ENCODE measurements around the gene GSDME. TPM values are rescaled to one million over a fixed set of nuclear protein-coding genes. Genes with fewer than 3 reads are reported as not detected.

GSDME gene
- polyA plus RNA-seq, 2 of the 4 experiments (the other 2 are of a cell fraction), result 51.0 to 55.9 TPM

DNA sequence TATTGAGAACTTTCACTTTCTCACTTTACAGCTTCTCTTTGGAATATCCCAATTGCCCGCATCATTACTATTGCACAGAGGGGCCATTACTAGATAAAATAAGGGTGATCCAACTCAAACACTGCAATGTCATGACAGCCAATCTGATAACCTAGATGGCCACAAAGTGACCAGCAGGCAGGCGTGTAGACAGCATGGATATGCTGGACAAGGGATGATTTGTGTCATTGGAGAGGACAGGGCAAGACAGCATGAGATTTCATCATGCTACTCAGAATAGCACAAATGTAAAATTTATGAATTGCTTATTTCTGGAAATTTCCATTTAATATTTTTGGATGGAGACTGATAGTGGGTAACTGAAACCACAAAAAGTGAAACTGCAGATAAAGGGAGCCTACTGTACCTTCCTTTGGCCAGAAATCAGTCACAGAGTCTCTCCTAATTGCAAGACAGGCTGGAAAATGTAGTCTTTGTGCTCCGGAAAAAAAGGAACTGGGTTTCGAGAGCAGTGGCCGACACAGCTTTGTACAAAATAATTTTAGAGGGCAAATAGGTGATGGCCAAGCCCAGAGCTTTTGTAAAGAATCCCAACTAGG is 6.1 kb upstream of the GSDME start:
- 83% methylated on average over 5 of the region's 5 CpGs for WGBS (ENCODE audit: missing lambda C conversion rate)
- no peak overlapping the region for H3K4me3 ChIP-seq
- no peak overlapping the region for H3K4me2 ChIP-seq
- ChIA-PET CTCF (interaction anchor here (0.9 to 1.1 kb wide), 2 partner anchors 17 to 47 kb away, joined by 3 read pairs; no protein-coding TSS in a partner anchor), POLR2A (no interaction called here)
- peaks cover 3% of the 10 kb centered on the region; the same call in 1 of the 3 replicates for H3K4me1 ChIP-seq
- H3K27ac ChIP-seq, result no peak overlapping the region; a peak in 1 of 6 replicates
- no peaks in the 10 kb centered on the region; the same call in 2 of the 3 replicates for H3K9me3 ChIP-seq
- FAIRE-seq, result no peak
- no peak for ATAC-seq
- TF ChIP-seq HOXB5 (CRISPR knock-in tag; IDR thresholded peaks at IDR 0.05), result no peak
- no peak for DNase-seq (ENCODE audit: low read depth in 1 of 2, low spot score in 1 of 2)

DNA sequence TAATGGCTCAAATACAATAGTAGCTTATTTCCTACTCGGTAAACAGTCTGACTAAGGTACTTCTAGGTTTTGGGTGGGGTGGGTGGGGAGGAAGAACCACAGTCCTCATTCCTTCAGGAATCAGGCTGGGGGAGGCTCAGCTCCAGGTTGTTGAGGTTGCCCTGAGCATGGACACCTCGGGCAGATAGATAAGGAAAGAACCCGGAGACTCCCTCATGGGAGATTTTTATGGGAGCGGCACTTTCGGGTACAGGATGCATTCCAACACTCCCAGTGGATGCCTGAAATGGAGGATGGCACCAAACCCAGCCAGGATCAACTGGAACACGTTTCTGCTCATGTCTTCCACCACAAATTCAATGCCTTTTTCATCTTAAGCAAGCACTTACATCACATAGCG is 5.5 kb upstream of the GSDME start:
- Histone ChIP-seq H3K4me3 (no peak overlapping the region), H3K4me2 (no peak overlapping the region), H3K27ac (no peak overlapping the region), H3K9me3 (no peaks in the 10 kb centered on the region; the same call in 2 of the 3 replicates), H3K4me1 (peaks cover 8% of the 10 kb centered on the region; the same call in 2 of the 3 replicates)
- CTCF ChIA-PET, result interaction anchor here (0.9 to 2.0 kb wide), 5 partner anchors 13 to 330 kb away, joined by 3 to 6 read pairs (median 3); no protein-coding TSS in a partner anchor
- FAIRE-seq (no peak), DNase-seq (ENCODE audit: low read depth in 1 of 2, low spot score in 1 of 2) (no peak), ATAC-seq (no peak)
- POLR2A ChIA-PET, result no interaction called here
- TF ChIP-seq FOSB (CRISPR knock-in tag; IDR thresholded peaks at IDR 0.05) (no peak), HOXB5 (CRISPR knock-in tag; IDR thresholded peaks at IDR 0.05) (no peak), GATA3 (IDR thresholded peaks at IDR 0.05; ENCODE audit: borderline replicate concordance) (no peak), JUN (IDR thresholded peaks at IDR 0.05) (no peak), NFE2L2 (conservative IDR thresholded peaks at IDR 0.05; ENCODE audit: low read length) (no peak), ESRRA (IDR thresholded peaks at IDR 0.05; ENCODE audit: borderline replicate concordance, low read length) (no peak)
- WGBS (ENCODE audit: missing lambda C conversion rate), result 56% methylated on average over 7 of the region's 7 CpGs

DNA sequence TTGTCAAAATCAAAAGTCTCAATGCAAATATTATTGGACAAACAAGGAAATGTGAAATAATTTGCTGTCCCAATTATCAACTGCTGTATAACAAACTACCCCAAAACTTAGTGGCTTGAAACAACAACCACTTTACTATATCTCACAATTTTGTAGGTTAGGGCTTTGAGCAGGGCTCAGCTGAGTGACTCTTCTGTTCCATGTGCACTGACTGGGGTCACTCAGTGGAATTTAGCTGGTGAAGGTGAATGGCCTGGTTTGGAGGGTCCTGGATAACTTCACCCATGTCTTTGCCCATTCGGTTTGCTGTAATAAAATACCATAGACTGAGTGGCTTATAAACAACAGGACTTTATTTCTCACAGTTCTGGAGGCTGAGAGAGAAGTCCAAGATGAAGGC is 3.7 kb upstream of the GSDME start:
- H3K9me3 ChIP-seq, result no peaks in the 10 kb centered on the region; the same call in 2 of the 3 replicates
- no peak overlapping the region for H3K4me2 ChIP-seq
- no peak overlapping the region for H3K27ac ChIP-seq
- CTCF ChIA-PET, result interaction anchor here (0.6 to 2.0 kb wide), 3 partner anchors 51 to 338 kb away, joined by 3 to 6 read pairs (median 3); no protein-coding TSS in a partner anchor
- no peak for FAIRE-seq
- DNase-seq (ENCODE audit: low read depth in 1 of 2, low spot score in 1 of 2), result no peak
- TF ChIP-seq FOSL2 (IDR thresholded peaks at IDR 0.05), result no peak
- no peak for TF ChIP-seq FOSL2 (CRISPR knock-in tag; IDR thresholded peaks at IDR 0.05)
- no peak for TF ChIP-seq CEBPB (IDR thresholded peaks at IDR 0.05)
- no peak for TF ChIP-seq TP53 (CRISPR knock-in tag; IDR thresholded peaks at IDR 0.05)
- TF ChIP-seq SMC3 (IDR thresholded peaks at IDR 0.05), result no peak
- no peak for TF ChIP-seq FOXS1 (CRISPR knock-in tag; IDR thresholded peaks at IDR 0.05)
- TF ChIP-seq, protein P1, sequence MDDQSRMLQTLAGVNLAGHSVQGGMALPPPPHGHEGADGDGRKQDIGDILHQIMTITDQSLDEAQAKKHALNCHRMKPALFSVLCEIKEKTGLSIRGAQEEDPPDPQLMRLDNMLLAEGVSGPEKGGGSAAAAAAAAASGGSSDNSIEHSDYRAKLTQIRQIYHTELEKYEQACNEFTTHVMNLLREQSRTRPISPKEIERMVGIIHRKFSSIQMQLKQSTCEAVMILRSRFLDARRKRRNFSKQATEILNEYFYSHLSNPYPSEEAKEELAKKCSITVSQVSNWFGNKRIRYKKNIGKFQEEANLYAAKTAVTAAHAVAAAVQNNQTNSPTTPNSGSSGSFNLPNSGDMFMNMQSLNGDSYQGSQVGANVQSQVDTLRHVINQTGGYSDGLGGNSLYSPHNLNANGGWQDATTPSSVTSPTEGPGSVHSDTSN (IDR thresholded peaks at IDR 0.05), result no peak
- TF ChIP-seq ZC3H11A (IDR thresholded peaks at IDR 0.05), result no peak
- no peak for TF ChIP-seq CBX2 (IDR thresholded peaks at IDR 0.05; ENCODE audit: borderline replicate concordance, low read depth)
- no peak for TF ChIP-seq ESRRA (IDR thresholded peaks at IDR 0.05; ENCODE audit: borderline replicate concordance, low read length)
- TF ChIP-seq, protein P2, sequence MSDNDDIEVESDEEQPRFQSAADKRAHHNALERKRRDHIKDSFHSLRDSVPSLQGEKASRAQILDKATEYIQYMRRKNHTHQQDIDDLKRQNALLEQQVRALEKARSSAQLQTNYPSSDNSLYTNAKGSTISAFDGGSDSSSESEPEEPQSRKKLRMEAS (IDR thresholded peaks at IDR 0.05), result no peak
- no peak for TF ChIP-seq MYC (IDR thresholded peaks at IDR 0.05; ENCODE audit: borderline replicate concordance, low read length)
- POLR2A ChIA-PET, result no interaction called here
- peaks cover 14% of the 10 kb centered on the region for H3K4me1 ChIP-seq
- no peak overlapping the region for H3K4me3 ChIP-seq
- 23% methylated on average over 1 of the region's 1 CpG for WGBS (ENCODE audit: missing lambda C conversion rate)
- ATAC-seq, result no peak

DNA sequence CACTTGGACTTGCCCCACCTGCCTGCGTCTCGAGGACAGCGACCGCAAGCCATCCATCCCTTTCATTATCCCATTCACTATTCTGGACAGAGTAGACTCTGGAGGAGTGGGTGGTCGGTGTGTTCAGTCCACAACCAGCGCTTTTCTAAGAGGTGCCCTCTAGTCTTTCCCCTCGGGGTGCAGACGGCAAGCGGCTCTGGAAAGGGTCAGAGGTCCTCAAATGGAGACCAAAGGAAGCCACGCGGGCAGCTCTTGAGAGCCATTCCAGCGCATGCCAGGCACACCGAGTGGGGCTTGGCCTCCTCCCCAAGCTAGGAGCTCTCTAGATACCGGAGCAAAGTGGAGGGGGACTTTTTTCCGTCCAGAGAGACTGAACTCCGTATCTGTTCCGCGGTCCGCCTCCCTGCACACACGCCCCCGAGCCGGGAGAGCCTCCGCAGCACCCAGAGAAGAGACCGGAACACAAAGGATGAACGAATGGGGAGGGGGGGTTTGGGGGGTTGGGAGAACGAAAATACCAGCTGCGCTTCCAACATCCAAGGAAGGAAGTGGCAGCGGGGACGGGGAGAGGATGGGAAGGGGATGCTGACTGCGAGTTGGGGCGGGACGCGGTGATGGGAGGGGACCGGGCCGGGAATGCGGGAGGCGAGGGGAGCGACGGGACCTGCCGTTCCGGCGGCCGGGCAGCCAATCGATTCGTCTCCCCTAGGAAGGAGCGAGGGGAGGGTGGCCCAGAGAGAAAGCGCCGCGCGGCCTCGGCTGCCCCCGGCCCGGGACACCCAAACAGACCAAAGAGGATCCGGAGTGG is 515 bp downstream of the GSDME start:
- TF ChIP-seq, protein P3, sequence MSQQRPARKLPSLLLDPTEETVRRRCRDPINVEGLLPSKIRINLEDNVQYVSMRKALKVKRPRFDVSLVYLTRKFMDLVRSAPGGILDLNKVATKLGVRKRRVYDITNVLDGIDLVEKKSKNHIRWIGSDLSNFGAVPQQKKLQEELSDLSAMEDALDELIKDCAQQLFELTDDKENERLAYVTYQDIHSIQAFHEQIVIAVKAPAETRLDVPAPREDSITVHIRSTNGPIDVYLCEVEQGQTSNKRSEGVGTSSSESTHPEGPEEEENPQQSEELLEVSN (IDR thresholded peaks at IDR 0.05; ENCODE audit: borderline replicate concordance, low read depth), result peak; percentile 44; the same call in 1 of the 2 replicates
- TF ChIP-seq HOXB5 (CRISPR knock-in tag; IDR thresholded peaks at IDR 0.05) (0 out of 2 replicates have a peak, but pooled peaks have one; percentile 15), RAD21 (conservative IDR thresholded peaks at IDR 0.05 in 1 of 2, IDR thresholded peaks at IDR 0.05 in 1 of 2) (no peak), HOXB13 (CRISPR knock-in tag; IDR thresholded peaks at IDR 0.05; ENCODE audit: low read depth) (peak; percentile 75; the same call in 1 of the 2 replicates)
- TF ChIP-seq, protein P2 (IDR thresholded peaks at IDR 0.05), result peak; percentile 75
- peak overlapping the region; percentile 94 to 97 for H3K27ac ChIP-seq
- POLR2A ChIA-PET, result interaction anchor here (0.7 to 1.1 kb wide), 2 partner anchors 15 to 360 kb away, joined by 5 to 6 read pairs; no protein-coding TSS in a partner anchor
- DNase-seq (ENCODE audit: low read depth in 1 of 2, low spot score in 1 of 2) (peak; percentile 64), ATAC-seq (peak; percentile 76 to 79), FAIRE-seq (no peak)
- CTCF ChIA-PET, result interaction anchor here (0.9 to 1.1 kb wide), 5 partner anchors 30 to 342 kb away, joined by 3 to 4 read pairs (median 3); no protein-coding TSS in a partner anchor
- no peaks in the 10 kb centered on the region; the same call in 2 of the 3 replicates for H3K9me3 ChIP-seq
- 19% methylated on average over 33 of the region's 54 CpGs for WGBS (ENCODE audit: missing lambda C conversion rate)
- peak overlapping the region; percentile 85 for H3K4me3 ChIP-seq
- peaks cover 29% of the 10 kb centered on the region for H3K4me1 ChIP-seq
- peak overlapping the region; percentile 97 for H3K4me2 ChIP-seq
